ENCODE measurements around the gene ZFP91.

DNA sequence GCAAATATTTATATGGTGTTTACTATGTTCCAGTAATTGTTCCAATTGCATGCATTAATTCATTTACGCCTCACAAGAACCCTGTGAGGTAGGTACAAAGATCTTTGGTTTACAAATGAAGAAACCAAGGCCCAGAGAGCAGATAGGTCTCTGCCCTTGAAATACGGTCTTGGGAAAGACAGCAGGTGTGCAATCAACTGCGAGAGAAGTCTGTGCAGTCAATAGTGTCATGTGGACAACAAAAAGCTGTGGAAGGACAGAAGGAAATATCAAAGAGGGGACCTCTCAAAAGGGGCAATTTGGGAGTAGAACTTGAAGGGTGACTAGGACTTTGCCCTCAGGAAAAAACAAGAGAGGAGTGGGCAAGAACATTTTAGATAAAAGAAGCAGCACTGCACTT, 52.5 kb downstream of the ZFP91 start:
- TF ChIP-seq, protein P1, sequence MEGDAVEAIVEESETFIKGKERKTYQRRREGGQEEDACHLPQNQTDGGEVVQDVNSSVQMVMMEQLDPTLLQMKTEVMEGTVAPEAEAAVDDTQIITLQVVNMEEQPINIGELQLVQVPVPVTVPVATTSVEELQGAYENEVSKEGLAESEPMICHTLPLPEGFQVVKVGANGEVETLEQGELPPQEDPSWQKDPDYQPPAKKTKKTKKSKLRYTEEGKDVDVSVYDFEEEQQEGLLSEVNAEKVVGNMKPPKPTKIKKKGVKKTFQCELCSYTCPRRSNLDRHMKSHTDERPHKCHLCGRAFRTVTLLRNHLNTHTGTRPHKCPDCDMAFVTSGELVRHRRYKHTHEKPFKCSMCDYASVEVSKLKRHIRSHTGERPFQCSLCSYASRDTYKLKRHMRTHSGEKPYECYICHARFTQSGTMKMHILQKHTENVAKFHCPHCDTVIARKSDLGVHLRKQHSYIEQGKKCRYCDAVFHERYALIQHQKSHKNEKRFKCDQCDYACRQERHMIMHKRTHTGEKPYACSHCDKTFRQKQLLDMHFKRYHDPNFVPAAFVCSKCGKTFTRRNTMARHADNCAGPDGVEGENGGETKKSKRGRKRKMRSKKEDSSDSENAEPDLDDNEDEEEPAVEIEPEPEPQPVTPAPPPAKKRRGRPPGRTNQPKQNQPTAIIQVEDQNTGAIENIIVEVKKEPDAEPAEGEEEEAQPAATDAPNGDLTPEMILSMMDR (IDR thresholded peaks at IDR 0.05): no peak
- no peak for TF ChIP-seq POLR2A (IDR thresholded peaks at IDR 0.05)

All from breast epithelium (tissue), 3 donors.